Measurements from ENCODE around the gene ITPRIPL2.

ITPRIPL2 gene

GRCh38 chr16:19123535-19124178 is 9.9 kb downstream of the ITPRIPL2 start:
- DNase-seq, result no peak

- no peak for DNase-seq
Measured at GRCh38 chr16:19126300-19126699, 12.5 kb downstream of the ITPRIPL2 start.

GRCh38 chr16:19127205-19127604 is 13.4 kb downstream of the ITPRIPL2 start:
- no peak for DNase-seq

- DNase-seq, result no peak
Measured at GRCh38 chr16:19127674-19128131, 13.9 kb downstream of the ITPRIPL2 start.

GRCh38 chr16:19128454-19129200 is 14.9 kb downstream of the ITPRIPL2 start:
- no peak for DNase-seq

GRCh38 chr16:19130385-19130784 is 16.6 kb downstream of the ITPRIPL2 start:
- no peak for DNase-seq

GRCh38 chr16:19130852-19131824 is 17.4 kb downstream of the ITPRIPL2 start:
- no peak for DNase-seq

- DNase-seq, result no peak
Measured at GRCh38 chr16:19131825-19132218, 18.1 kb downstream of the ITPRIPL2 start.

- no peak for DNase-seq
Measured at GRCh38 chr16:19132255-19132654, 18.5 kb downstream of the ITPRIPL2 start.

GRCh38 chr16:19132898-19133297 is 19.1 kb downstream of the ITPRIPL2 start:
- DNase-seq, result no peak

GRCh38 chr16:19133600-19133999 is 19.8 kb downstream of the ITPRIPL2 start:
- DNase-seq, result no peak

- DNase-seq, result no peak
Measured at GRCh38 chr16:19135201-19135842, 21.6 kb downstream of the ITPRIPL2 start.

- DNase-seq, result no peak
Measured at GRCh38 chr16:19135896-19136438, 22.2 kb downstream of the ITPRIPL2 start.

- no peak for DNase-seq
Measured at GRCh38 chr16:19136549-19137196, 22.9 kb downstream of the ITPRIPL2 start.

GRCh38 chr16:19137201-19138128 is 23.7 kb downstream of the ITPRIPL2 start:
- DNase-seq, result no peak

GRCh38 chr16:19138601-19139000 is 24.8 kb downstream of the ITPRIPL2 start:
- DNase-seq, result no peak

GRCh38 chr16:19139436-19140091 is 25.8 kb downstream of the ITPRIPL2 start:
- no peak for DNase-seq

- DNase-seq, result no peak
Measured at GRCh38 chr16:19140396-19140795, 26.6 kb downstream of the ITPRIPL2 start.

- DNase-seq, result no peak
Measured at GRCh38 chr16:19142939-19143598, 29.3 kb downstream of the ITPRIPL2 start.

GRCh38 chr16:19143599-19143956 is 29.8 kb downstream of the ITPRIPL2 start:
- no peak for DNase-seq

All from NCI-H1436 (cell line).